ENCODE measurements around the gene EMP1. TPM values are rescaled to one million over a fixed set of nuclear protein-coding genes. Genes with fewer than 3 reads are reported as not detected.

The EMP1 gene
- 6.3 TPM in 2 replicates for total RNA-seq

- intact Hi-C loops (cut with micrococcal nuclease), result loop anchor here (1.0 to 5.0 kb wide), 4 partner anchors 18 to 839 kb away; partner anchors contain the start of genes BORCS5 and HEBP1
Observed at GRCh38 chr12:13196130-13196921, at the start of gene EMP1. Gene EMP1 (plus strand): TSS chr12:13196726. CDS start chr12:13211511, 14,785 bp downstream.

- intact Hi-C loops (cut with micrococcal nuclease), result no loop called here
Observed at GRCh38 chr12:13147688-13148484, 48.6 kb upstream of the EMP1 start.

GRCh38 chr12:13148485-13148847 is 48.1 kb upstream of the EMP1 start:
- intact Hi-C loops (cut with micrococcal nuclease), result no loop called here

- intact Hi-C loops (cut with micrococcal nuclease), result no loop called here
Observed at GRCh38 chr12:13149411-13149810, 47.1 kb upstream of the EMP1 start.

GRCh38 chr12:13152281-13152680 is 44.2 kb upstream of the EMP1 start:
- intact Hi-C loops (cut with micrococcal nuclease), result no loop called here

- intact Hi-C loops (cut with micrococcal nuclease), result no loop called here
Observed at GRCh38 chr12:13152756-13153155, 43.8 kb upstream of the EMP1 start.

- intact Hi-C loops (cut with micrococcal nuclease), result no loop called here
Observed at GRCh38 chr12:13153180-13153579, 43.3 kb upstream of the EMP1 start.

- intact Hi-C loops (cut with micrococcal nuclease), result no loop called here
Observed at GRCh38 chr12:13154027-13154538, 42.4 kb upstream of the EMP1 start.

- intact Hi-C loops (cut with micrococcal nuclease), result no loop called here
Observed at GRCh38 chr12:13154831-13155230, 41.7 kb upstream of the EMP1 start.

GRCh38 chr12:13156277-13156676 is 40.2 kb upstream of the EMP1 start:
- intact Hi-C loops (cut with micrococcal nuclease), result no loop called here

GRCh38 chr12:13161172-13161571 is 35.4 kb upstream of the EMP1 start:
- intact Hi-C loops (cut with micrococcal nuclease), result no loop called here

- intact Hi-C loops (cut with micrococcal nuclease), result no loop called here
Observed at GRCh38 chr12:13162904-13163303, 33.6 kb upstream of the EMP1 start.

- intact Hi-C loops (cut with micrococcal nuclease), result no loop called here
Observed at GRCh38 chr12:13163868-13164635, 32.5 kb upstream of the EMP1 start.

- intact Hi-C loops (cut with micrococcal nuclease), result no loop called here
Observed at GRCh38 chr12:13164921-13165616, 31.5 kb upstream of the EMP1 start.

- intact Hi-C loops (cut with micrococcal nuclease), result no loop called here
Observed at GRCh38 chr12:13165617-13166041, 30.9 kb upstream of the EMP1 start.

- intact Hi-C loops (cut with micrococcal nuclease), result no loop called here
Observed at GRCh38 chr12:13167226-13167625, 29.3 kb upstream of the EMP1 start.

- intact Hi-C loops (cut with micrococcal nuclease), result no loop called here
Observed at GRCh38 chr12:13167906-13168305, 28.6 kb upstream of the EMP1 start.

GRCh38 chr12:13169272-13169671 is 27.3 kb upstream of the EMP1 start:
- intact Hi-C loops (cut with micrococcal nuclease), result no loop called here

- intact Hi-C loops (cut with micrococcal nuclease), result loop anchor here (5.0 kb wide), 1 partner anchor 36 kb away; no protein-coding TSS in a partner anchor
Observed at GRCh38 chr12:13170892-13171490, 25.5 kb upstream of the EMP1 start.
